HG03457 (cell line): Measurements from ENCODE around the gene PAFAH1B1.

Experiments
- ATAC-seq: cut with Tn5 transposase; IDR thresholded peaks from one replicate; pipeline ENCODE4 v1.9.1; 2021; ENCODE audit warnings: moderate number of reproducible peaks; ENCODE audit not compliant: unreplicated experiment

PAFAH1B1 gene

DNA sequence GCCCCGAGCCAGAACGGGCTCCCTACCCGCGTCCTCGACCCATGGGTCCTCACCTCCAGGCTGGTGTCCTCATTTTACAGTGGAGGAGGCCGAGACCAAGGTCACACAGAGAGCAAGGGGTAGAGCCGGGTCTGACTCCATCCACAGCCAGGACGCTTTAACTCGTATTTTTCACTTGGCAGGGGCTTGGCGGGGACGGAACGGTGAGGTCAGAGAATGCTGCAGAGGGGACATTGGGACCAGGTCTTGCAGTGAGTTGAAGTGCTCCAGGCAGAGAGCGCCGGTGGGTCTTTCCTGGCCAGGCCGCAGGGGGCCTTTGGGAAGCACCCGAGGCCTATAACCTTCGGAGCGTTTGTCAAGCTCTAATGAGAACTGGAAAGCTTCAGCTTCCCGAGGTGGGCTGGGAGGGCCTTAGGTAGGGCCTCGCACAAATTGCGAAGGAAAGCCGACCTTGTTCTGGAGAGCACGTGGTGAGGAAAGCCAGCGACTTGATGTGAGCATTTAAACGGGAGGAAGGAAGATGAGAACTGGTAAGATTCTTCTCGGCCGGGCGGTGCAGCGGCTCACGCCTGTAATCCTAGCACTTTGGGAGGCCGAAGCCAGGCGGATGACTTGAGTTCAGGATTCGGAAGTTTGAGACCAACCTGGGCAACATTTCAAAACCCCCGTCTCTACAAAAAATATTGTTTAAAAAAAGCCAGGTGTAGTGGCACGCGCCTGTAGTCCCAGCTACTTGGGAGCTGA, 119.0 kb downstream of the PAFAH1B1 start:
- ATAC-seq: no peak

DNA sequence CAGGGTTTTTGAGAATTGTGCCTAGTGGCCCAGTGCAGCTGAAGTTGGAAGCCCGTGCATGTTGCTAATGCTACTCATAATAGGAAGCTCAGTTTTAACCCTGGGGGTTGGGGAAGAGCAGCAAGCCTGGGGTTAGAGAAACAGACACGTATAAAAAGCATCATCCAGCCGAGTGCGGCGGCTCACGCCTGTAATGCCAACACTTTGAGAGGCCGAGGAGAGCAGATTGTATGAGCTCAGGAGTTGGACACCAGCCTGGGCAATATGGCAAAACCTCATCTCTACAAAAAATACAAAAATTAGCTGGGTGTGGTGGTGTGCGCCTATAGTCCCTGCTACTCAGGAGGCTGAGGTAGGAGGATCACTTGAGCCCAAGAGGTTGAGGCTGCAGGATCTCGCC, 120.4 kb downstream of the PAFAH1B1 start:
- no peak for ATAC-seq

DNA sequence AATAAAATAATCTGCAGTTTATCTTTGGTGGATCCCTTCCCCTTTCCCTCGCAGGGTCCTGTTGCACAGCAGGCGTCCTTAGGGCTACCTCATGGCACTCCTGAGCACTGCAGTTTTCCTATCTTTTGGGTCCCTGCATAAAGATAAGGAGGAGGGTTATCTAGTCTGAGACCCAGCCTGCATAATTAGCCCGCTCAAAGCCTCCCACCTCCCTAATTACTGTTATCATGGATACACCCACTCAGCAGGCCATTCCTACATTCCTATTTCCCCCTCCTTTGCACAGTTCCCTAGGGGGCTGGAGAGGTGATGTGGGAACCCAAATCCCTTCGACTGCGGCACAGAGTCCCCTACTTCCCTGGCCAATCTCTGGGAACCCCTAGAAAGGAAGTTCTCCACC, 123.2 kb downstream of the PAFAH1B1 start:
- ATAC-seq: no peak

DNA sequence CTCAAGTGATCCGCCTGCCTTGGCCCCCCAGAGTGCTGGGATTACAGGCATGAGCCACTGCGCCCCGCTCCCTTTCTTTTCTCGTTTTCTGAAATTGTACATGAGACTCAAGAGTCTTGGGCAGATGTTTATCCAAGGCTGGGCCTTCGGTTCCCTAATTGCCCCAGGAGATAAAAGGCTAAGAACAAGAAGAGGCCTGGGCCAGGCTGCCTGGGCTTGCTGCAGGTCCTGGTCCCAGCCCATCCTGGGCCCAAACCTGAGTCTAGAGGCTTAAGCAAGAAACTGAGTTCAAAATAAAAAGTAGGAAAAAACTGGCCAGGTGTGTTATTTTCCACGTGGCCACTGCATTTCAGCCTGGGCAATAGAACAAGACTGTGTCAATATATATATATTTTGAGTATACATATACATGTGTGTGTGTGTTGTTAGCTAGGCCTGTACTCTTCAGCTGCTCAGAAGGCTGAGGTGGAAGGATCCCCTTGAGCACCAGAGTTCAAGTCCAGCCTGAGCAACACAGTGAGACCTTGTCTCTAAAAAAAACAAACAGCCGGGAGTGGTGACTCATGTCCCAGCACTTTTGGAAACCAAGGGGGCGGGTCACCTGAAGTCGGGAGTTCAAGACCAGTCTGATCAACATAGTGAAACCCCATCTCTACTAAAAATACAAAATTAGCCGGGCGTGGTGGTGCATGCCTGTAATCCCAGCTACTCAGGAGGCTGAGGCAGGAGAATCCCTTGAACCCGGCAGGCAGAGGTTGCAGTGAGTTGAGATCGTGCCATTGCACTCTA, 124.9 kb downstream of the PAFAH1B1 start:
- no peak for ATAC-seq

DNA sequence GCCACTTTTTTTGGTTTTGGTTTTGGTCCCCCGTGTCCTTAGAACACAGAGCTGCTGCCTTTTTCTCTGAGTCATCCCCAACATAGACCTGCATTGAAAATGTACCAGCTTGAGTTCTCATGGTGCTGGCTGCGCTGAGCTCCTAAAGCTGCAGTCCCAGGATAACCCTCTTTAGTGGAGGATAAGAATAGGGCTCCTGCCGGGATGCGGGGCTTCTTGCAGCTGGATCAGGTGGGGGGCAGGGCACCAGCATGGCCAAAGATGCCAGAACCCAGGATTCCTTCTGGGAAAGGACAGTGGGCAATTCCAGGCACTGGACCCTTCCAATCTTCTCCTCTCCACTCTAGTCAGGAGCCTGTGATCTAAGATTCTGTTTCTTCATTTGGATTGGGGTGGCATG, 126.4 kb downstream of the PAFAH1B1 start:
- no peak for ATAC-seq

DNA sequence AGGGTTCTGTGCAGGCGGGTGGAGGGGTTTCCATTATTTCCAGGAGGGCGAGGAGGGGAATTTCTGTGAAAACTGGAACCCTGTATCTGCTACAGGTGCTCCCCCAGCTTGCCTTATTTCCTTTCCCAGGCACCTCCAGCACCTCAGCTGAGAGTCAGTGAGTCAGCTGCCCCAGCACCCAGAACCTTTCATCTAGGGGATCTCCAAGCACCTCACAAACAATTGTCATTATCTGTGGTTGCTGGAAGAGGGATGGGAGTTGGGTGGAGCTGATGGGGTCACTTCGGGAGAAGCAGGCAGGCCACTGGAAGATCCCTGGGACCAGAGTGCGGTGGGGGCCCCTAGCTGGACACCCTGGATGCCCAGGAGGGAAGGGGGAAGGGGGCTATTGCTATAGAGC, 128.1 kb downstream of the PAFAH1B1 start:
- ATAC-seq: no peak

DNA sequence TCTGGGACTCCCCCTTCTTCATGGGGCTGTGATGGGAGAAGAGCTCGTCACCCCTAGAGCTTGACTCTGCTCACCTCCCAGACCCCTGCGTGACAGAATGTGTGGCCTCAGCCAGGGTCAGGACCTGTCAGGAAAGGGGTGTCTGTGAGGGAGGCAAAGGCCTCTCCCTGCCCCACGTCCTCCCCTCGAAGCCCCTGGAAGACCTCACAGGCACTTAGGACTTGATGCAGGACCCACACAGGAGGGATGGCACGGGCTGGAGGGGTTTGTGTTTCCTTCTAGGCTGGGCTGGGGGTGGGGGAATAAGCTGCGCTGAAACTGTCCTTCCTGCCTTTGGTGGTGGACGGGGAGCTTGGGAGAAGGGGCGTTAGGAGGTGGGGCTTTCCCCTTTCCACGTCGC, 129.2 kb downstream of the PAFAH1B1 start:
- ATAC-seq: no peak

DNA sequence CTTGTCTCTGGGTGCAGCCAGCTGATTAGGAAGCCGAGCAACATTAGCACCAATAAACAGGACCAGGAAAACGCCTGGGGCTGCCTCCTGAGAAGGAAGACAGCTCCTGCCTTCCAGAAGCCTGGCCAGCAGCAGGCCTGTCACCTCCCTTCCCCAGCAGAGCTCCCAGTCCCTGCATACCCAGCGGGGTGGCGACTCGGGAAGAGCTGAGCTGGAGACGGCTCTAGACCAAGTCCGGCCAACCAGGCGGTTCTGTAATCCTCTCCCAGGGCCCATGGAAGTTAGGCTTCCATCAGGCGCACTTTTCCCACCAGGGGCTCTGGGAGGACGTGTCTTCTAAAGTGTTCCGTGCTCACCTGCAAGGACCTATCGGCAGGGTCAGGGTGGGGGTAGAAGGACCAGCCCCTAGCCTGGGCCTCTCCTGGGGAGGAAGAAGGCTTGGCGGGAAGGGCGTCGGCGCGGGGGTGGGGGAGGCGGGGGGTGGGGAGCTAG, 130.1 kb downstream of the PAFAH1B1 start:
- no peak for ATAC-seq

DNA sequence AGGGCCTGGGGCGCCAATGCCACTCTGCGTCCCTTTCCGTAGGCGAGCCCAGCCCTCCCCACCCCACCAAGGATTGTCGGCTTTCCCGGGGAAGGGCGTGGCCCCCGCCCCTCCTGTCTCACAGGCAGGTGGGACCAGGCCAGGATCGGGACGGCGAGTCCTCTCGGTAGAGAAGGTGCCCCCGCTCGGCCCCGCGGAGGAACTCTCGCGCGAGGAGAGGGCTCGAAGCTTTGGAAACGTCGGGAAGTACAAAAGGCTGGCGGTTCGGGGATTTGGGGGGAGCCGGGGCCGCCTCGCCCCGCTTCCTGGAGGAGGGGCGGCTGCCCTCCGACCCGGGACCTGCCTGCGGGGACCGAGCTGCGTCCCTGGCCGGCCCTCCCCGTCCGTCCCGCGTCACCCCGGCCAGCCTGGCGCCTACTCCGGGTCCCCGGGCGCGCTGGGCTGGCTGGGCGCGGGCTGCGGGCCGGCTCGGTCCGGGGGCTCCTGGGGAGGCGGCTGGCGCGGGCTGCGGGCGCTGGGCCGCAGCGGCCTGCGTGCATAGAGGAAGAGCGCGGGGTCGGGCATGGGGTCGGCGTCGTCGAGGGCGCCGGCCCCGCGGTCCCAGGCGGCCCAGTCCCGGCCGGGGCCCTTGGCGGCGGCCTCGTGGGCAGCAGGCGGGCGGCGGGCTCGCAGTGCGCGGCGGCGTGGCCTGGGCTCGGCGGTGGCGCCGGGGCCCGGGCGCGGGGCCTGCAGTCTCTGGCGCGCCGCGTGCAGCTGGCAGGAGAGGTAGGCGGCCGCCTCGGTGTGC, 130.7 kb downstream of the PAFAH1B1 start:
- ATAC-seq: no peak

DNA sequence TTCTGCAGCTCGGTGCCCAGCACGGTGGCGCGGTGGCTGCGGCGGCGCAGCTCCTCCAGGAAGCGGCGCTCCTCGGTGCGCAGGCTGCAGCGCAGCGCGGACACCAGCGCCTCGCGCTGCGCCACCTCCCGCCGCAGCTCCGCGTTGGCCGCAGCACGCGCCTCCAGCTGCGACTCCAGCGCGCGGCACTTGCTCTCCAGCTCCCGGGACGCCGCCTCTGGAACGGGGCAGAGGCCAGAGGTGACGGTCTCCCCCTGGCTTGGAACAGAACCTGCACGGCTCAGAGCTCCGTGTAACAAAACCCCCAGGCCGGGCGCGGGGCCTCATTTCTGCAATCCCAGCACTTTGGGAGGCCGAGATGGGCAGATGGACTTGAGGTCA, 131.3 kb downstream of the PAFAH1B1 start:
- ATAC-seq: no peak

DNA sequence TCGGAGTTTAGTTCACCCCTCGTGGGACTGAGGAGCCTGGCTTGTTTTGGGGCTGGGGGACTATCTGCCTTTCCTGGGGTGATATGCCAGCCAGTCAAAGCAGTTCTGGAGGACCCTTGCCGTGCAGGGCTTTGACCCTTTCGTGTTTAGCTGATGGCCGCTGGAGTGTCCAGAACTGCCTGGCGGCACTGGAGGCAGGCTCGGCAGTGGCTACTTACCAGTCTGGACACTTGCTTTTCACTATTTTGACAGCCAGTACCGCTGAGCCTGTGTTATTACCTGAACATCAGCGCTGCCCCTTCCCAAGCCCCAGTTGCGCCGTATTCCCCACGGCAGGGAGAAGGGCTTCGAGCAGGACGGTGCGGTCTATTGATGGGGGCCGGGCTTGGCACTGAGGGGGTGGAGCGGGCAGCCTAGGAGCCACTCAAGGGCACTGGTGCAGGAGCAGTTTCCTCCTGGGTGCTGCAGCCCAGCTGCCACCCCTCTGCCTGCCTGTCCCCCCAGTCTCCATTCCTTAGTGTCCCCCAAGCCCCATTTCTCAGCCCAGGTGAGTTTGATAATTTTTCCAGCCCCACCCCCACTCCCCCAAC, 137.4 kb downstream of the PAFAH1B1 start:
- ATAC-seq: no peak

DNA sequence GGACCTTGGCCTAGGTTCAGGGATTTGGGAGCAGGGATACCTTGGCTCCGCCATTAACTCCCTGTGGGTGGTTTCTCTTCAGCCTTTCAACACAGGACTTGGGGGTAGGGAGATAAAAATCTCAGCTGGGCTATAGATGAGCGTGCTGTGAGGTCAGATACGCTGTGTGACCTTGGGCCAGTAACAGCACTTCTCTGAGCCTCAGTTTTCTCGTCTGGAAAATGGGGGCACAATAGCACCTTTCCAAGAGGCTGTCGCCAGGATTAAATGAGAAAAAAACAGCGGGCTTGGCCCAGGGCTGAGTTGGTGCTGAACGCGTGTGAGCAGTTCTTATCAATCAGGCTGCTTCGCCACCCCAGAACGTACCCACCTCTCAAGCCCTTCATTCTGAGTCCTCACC, 138.4 kb downstream of the PAFAH1B1 start:
- ATAC-seq: no peak

DNA sequence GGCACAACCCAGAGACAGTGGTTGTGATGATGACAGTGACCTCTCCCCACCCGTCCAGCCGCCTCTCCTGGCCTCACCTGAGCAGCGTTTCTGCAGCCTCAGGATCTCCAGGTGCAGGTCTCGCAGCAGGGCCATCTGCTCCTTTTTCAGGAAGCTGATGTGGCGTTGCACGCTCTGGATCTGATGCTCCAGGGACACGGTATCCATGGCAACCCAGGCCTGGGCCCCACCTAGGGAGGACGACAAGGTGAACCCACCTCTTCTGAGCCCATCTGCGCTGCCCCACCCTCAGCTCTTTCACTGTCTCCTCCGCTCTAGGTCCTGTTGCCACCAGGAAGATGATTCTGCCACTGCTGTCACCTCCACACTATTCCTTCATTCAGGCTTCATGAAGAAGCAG, 141.5 kb downstream of the PAFAH1B1 start:
- ATAC-seq: no peak
